HepG2 (cell line): ENCODE measurements around the gene SBK2. TPM values are rescaled to one million over a fixed set of nuclear protein-coding genes. Genes with fewer than 3 reads are reported as not detected.
A peak's percentile ranks its signal among the peaks of the same experiment; 100 is the strongest.

Experiments
- ATAC-seq: fragments of 200-7000 bp; cut with Tn5 transposase; 3 replicates; pipeline ENCODE4 v1.9.1; 2020; ENCODE audit warnings: mild to moderate bottlenecking, moderate library complexity
- BruUV-seq: library from RNA; stranded (reverse); fragments of 400-500 nt; replicated peaks from 2 replicates; lab custom pipeline; 2021; lab: Mats Ljungman, UMichigan
- CTCF ChIA-PET: fragments of 300-600 bp; formaldehyde crosslinking; extraction: SDS; loops from one replicate; lab custom pipeline; 2021; ENCODE audit warnings: low total read pairs, inconsistent platforms, low intra/inter-chr PET ratio; lab: Yijun Ruan, JAX
- POLR2A ChIA-PET: fragments of 350-600 bp; sonication (Branson Sonifier 250); formaldehyde crosslinking; loops from one replicate; lab custom pipeline; 2020; ENCODE audit warnings: antibody characterized with exemption, inconsistent platforms; lab: Yijun Ruan, JAX
- DNase-seq: peaks from one replicate; pipeline ENCODE4 v3.0.0-alpha.2; 2015; ENCODE audit warnings: low spot score
- FAIRE-seq: peaks from 3 replicates; lab custom pipeline; 2011; peaks lifted over from hg19 to GRCh38; lab: Jason Lieb, UNC
- H2AFZ ChIP-seq: one replicate; pipeline ENCODE4 v1.6.1; 2011; ENCODE audit warnings: low read length, inconsistent platforms
- H3K27ac ChIP-seq: fragments of 300-600 bp; 3 replicates; pipeline ENCODE4 v1.8.0; 2011; ENCODE audit warnings: mixed run types, mild to moderate bottlenecking, mixed read lengths, low read length, inconsistent platforms; ENCODE audit not compliant: insufficient read depth; ENCODE audit errors: extremely low read length
- H3K27me3 ChIP-seq, 2 experiments: fragments of 200-600 bp in 1 of 2; 2 replicates in 1 of 2; 3 replicates in 1 of 2; pipeline versions ENCODE4 v1.6.0 to v1.8.0; 2011; ENCODE audit warnings: low read length in 2 of 2, mild to moderate bottlenecking in 2 of 2, moderate library complexity in 2 of 2, inconsistent platforms in 1 of 2; ENCODE audit not compliant: insufficient read depth in 2 of 2, control insufficient read depth in 1 of 2
- H3K36me3 ChIP-seq, 2 experiments: fragments of 200-600 bp in 1 of 2; replicated peaks in 1 of 2; 2 replicates in 1 of 2; 3 replicates in 1 of 2; pipeline versions ENCODE4 v1.5.1 to v1.8.0; 2011; ENCODE audit warnings: low read length in 2 of 2, inconsistent platforms in 1 of 2; ENCODE audit not compliant: insufficient read depth in 2 of 2, control insufficient read depth in 1 of 2
- H3K4me1 ChIP-seq: 2 replicates; pipeline ENCODE4 v1.5.1; 2012; ENCODE audit warnings: low read length, inconsistent platforms; ENCODE audit not compliant: insufficient read depth
- H3K4me2 ChIP-seq: 2 replicates; pipeline ENCODE4 v1.6.0; 2011; ENCODE audit warnings: low read depth, low read length, inconsistent platforms
- H3K4me3 ChIP-seq, 3 experiments: fragments of 200-600 bp in 1 of 3; sonication (generic), shearing (Covaris generic) in 1 of 3; replicated peaks in 1 of 3; 2 replicates each; pipeline ENCODE4 v1.5.1; 2011 to 2016; ENCODE audit warnings: low read length in 3 of 3, inconsistent platforms in 2 of 3, low read depth in 2 of 3, mild to moderate bottlenecking in 2 of 3, control low read depth in 1 of 3, mixed read lengths in 1 of 3; ENCODE audit not compliant: insufficient read depth in 1 of 3
- H3K79me2 ChIP-seq: one replicate; pipeline ENCODE4 v1.6.1; 2011; ENCODE audit warnings: low read length, inconsistent platforms; ENCODE audit not compliant: insufficient read depth
- H3K9ac ChIP-seq: 2 replicates; pipeline ENCODE4 v1.6.0; 2011; ENCODE audit warnings: mild to moderate bottlenecking, low read depth, low read length, inconsistent platforms; ENCODE audit not compliant: insufficient read depth
- H3K9me3 ChIP-seq: 2 replicates; pipeline ENCODE4 v1.5.1; 2012; ENCODE audit warnings: mild to moderate bottlenecking, low read length
- H4K20me1 ChIP-seq: 2 replicates; pipeline ENCODE4 v1.6.0; 2011; ENCODE audit warnings: inconsistent platforms, mild to moderate bottlenecking, low read length, moderate library complexity; ENCODE audit not compliant: insufficient read depth
- DR1 ChIP-seq: sonication (generic); formaldehyde crosslinking; IDR thresholded peaks from 2 replicates; pipeline ENCODE4 v1.8.0; 2021; ENCODE audit warnings: mild to moderate bottlenecking, missing genetic modification reagents, inconsistent platforms
- ZBTB33 ChIP-seq: sonication (generic); formaldehyde crosslinking; IDR thresholded peaks from 2 replicates; pipeline ENCODE4 v1.4.0; 2020; ENCODE audit warnings: missing genetic modification reagents
- ZNF780A ChIP-seq: sonication (generic); formaldehyde crosslinking; IDR thresholded peaks from 2 replicates; pipeline ENCODE4 v1.8.0; 2022; ENCODE audit warnings: mild to moderate bottlenecking, missing genetic modification reagents, moderate library complexity
- WGBS: methylation state at CpG from one replicate; pipeline ENCODE4 v1.1.6; 2017; ENCODE audit warnings: low lambda C conversion rate; 5-methylcytosine and 5-hydroxymethylcytosine counted together
- in situ Hi-C: cut with HindIII; loops from 2 replicates; pipeline ENCODE4 v1.10.0; 2017; ENCODE audit warnings: low pct_unique_long_range_greater_than_20kb; ENCODE audit not compliant: extremely low pct_ligation_motif_present
- intact Hi-C: fragments of 100-400 bp; cut with micrococcal nuclease; formaldehyde crosslinking; loops from one replicate; pipeline ENCODE4 v1.10.0; 2022; ENCODE audit not compliant: unreplicated experiment
- polyA plus RNA-seq, 8 experiments: library from polyadenylated mRNA; depleted of rRNA in 3 of 8; stranded (reverse) in 7 of 8; unstranded in 1 of 8; fragments of >200 nt; fragmentation: Illumina TruSeq in 4 of 8; extraction: Trizol in 4 of 8; gene quantifications; 2 replicates each; pipeline versions ENCODE4 v1.2.1 to v1.2.3, GENCODE V29; 2011 to 2016; ENCODE audit warnings: low read depth in 4 of 8, missing spikeins in 1 of 8, mixed read lengths in 1 of 8; ENCODE audit not compliant: insufficient read depth in 1 of 8
- total RNA-seq, 5 experiments: library from RNA; depleted of rRNA; stranded (reverse); fragments of >200 nt; fragmentation: Illumina TruSeq; extraction: Trizol; gene quantifications; 2 replicates each; pipeline ENCODE4 v1.2.3, GENCODE V29; 2016; ENCODE audit warnings: low read depth in 1 of 5

The SBK2 gene
- total and polyA plus RNA-seq, 2 of the 13 experiments (the other 11 are each of a cell fraction or from before 2014, with no cell fraction given): 0.24 TPM; not detected in 1

GRCh38 chr19:55530996-55531395, 5.9 kb downstream of the SBK2 start:
- 81% methylated on average over 14 of the region's 26 CpGs for WGBS
- intact Hi-C loops: no loop called here
- CTCF ChIA-PET: no interaction called here

GRCh38 chr19:55529636-55530234, 7.2 kb downstream of the SBK2 start:
- ChIA-PET CTCF (no interaction called here), POLR2A (no interaction called here)
- no peak overlapping the region for H3K4me2 ChIP-seq
- no peaks in the 10 kb centered on the region for H3K27me3 ChIP-seq
- TF ChIP-seq DR1 (CRISPR knock-in tag): no peak
- TF ChIP-seq ZBTB33 (CRISPR knock-in tag): peak; percentile 96
- H3K4me3 ChIP-seq: no peak overlapping the region
- 77% methylated on average over 24 of the region's 56 CpGs for WGBS
- DNase-seq (no peak), FAIRE-seq (no peak), ATAC-seq (no peak)
- no TSS peak for BruUV-seq
- H3K27ac ChIP-seq: no peak overlapping the region
- in situ Hi-C loops: no loop called here
- H3K79me2 ChIP-seq: no peaks in the 10 kb centered on the region
- H2AFZ ChIP-seq: no peak overlapping the region
- H3K9me3 ChIP-seq: no peaks in the 10 kb centered on the region
- H3K36me3 ChIP-seq: no peaks in the 10 kb centered on the region
- peaks cover 33% of the 10 kb centered on the region for H3K4me1 ChIP-seq
- intact Hi-C loops: no loop called here
- no peaks in the 10 kb centered on the region for H4K20me1 ChIP-seq
- no peak overlapping the region for H3K9ac ChIP-seq

More at GRCh38 chr19:55530996-55531395, 5.9 kb downstream of the SBK2 start:
- Histone ChIP-seq H3K4me2 (no peak overlapping the region), H3K9ac (no peak overlapping the region), H3K9me3 (no peaks in the 10 kb centered on the region), H3K27me3 (no peaks in the 10 kb centered on the region), H3K27ac (no peak overlapping the region), H4K20me1 (no peaks in the 10 kb centered on the region), H3K36me3 (no peaks in the 10 kb centered on the region), H3K4me1 (peaks cover 41% of the 10 kb centered on the region), H3K4me3 (no peak overlapping the region), H2AFZ (no peak overlapping the region), H3K79me2 (no peaks in the 10 kb centered on the region)
- DNase-seq (no peak), ATAC-seq (no peak), FAIRE-seq (no peak)
- POLR2A ChIA-PET: no interaction called here
- no peak for TF ChIP-seq ZNF780A (CRISPR knock-in tag)
- in situ Hi-C loops: no loop called here
- no TSS peak for BruUV-seq
